ENCODE data around the gene PDCD2.
"Not testable (repeated sequence)": the region's sequence is repeated elsewhere in the genome, so short reads cannot be mapped to it uniquely, and the experiment has no call there.

The PDCD2 gene

DNA sequence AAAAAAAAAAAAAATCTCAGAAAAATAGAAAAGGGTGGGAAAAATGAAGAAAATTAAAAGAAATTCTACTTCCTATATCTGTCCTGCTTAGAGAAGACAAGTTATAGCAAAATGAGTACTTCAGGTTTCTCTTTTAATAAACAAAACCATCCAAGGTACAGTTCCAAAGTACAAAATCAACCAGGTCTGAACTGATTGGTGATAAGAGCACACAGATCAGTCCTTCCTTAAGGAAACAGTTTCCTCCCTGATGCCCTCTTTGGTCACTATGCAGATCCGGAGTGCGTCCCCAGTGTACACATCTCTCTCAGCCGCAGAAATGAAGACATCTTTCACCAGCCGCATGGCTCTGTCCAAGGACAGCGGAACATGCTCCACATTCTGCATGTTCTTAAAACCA, 49.4 kb downstream of the PDCD2 start:
- Histone ChIP-seq H3K36me3 (ENCODE audit: insufficient read depth, low read length) (peaks cover 65% of the 10 kb centered on the region), H3K4me1 (ENCODE audit: insufficient read depth, low read length) (no peaks in the 10 kb centered on the region), H3K9me3 (ENCODE audit: low read length) (no peaks in the 10 kb centered on the region), H3K4me3 (ENCODE audit: low read length) (no peak overlapping the region), H3K27me3 (ENCODE audit: insufficient read depth, low read length) (no peaks in the 10 kb centered on the region), H2AFZ (ENCODE audit: low read depth, low read length) (no peak overlapping the region)

DNA sequence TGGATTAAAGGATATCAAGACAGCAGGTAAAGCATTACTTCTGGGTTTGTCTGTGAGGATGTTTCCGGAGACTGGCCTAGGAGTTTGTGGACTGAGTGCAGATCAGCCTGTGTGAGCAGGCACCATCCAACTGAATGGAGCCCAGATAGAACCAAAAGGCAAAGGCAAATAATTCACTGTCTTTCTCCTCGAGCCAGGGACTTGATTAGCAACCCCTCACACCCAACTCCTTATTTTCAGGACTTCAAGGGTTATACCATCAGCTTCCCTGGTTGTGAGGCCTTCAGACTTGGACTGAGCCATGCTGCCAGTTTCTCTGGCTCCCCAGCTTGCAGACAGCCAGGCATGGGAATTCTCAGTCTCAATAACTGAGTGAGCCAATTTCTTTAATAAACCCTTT, 50.6 kb downstream of the PDCD2 start:
- H2AFZ ChIP-seq (ENCODE audit: low read depth, low read length): no peak overlapping the region
- no peaks in the 10 kb centered on the region for H3K4me1 ChIP-seq (ENCODE audit: insufficient read depth, low read length)
- H3K4me3 ChIP-seq (ENCODE audit: low read length): no peak overlapping the region
- peaks cover 54% of the 10 kb centered on the region for H3K36me3 ChIP-seq (ENCODE audit: insufficient read depth, low read length)
- H3K9me3 ChIP-seq (ENCODE audit: low read length): no peaks in the 10 kb centered on the region
- H3K27me3 ChIP-seq (ENCODE audit: insufficient read depth, low read length): no peaks in the 10 kb centered on the region

DNA sequence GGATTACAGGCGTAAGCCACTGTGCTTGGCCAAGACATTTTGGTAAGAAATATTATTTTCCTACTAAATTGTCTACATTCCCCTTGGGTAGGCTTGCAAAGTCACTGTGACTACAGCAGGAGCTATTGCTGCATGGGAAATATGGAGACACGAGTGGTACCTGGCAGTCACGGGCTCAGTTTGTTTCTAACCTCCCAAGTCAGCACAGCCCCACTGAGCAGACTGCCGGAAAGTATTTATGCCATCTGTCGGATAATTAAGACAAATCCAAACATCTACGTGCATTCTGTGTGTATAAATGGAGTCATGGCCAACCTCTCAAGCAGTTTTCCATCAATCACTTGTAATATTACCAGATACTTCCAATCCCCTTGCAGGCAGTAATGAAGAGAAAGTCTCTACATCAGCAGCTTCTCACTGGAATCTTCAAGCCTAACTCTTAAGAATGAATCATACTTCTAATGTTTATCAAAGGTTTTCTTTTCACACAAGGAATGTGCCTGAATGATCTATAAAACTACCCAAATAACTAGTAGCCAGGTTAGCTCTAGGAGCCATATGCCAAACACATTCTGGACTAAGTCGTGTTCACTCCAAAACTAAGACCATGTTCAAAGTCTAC, 51.5 kb downstream of the PDCD2 start:
- H3K4me3 ChIP-seq (ENCODE audit: low read length): no peak overlapping the region
- H3K4me1 ChIP-seq (ENCODE audit: insufficient read depth, low read length): no peaks in the 10 kb centered on the region
- H3K27me3 ChIP-seq (ENCODE audit: insufficient read depth, low read length): no peaks in the 10 kb centered on the region
- H3K36me3 ChIP-seq (ENCODE audit: insufficient read depth, low read length): peaks cover 46% of the 10 kb centered on the region
- H2AFZ ChIP-seq (ENCODE audit: low read depth, low read length): no peak overlapping the region
- no peaks in the 10 kb centered on the region for H3K9me3 ChIP-seq (ENCODE audit: low read length)

DNA sequence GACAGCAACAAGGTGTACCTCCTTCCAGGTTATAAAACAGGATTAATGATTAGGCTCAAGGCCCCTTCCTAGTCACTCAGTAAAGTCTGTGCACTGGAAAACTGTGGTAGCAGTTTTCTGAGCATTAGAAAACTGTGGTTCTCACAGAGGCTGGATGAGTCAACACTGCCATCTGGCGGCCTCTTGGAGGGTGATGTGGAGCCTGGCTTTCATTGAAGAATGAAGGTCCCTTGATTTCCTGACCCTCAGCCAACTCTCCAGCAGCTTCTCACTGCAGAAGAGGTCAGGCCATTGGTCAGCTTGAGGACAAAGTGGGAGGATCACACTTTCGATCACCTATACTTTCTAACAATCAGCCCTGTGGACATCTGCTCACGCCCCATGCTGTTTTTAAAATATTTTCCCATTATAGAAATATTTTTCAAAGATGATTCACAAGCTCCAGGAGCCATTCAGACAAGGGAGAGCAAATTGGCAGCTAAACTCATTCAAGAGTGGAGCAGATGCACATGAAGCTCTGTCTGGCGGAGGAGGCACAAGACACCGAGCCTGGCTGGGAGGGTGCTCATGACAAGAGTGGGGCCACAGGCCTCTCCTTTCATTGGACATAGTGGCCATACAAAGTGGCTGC, 54.5 kb downstream of the PDCD2 start:
- Histone ChIP-seq H3K36me3 (ENCODE audit: insufficient read depth, low read length) (peaks cover 17% of the 10 kb centered on the region), H3K4me3 (ENCODE audit: low read length) (no peak overlapping the region), H3K4me1 (ENCODE audit: insufficient read depth, low read length) (no peaks in the 10 kb centered on the region), H2AFZ (ENCODE audit: low read depth, low read length) (no peak overlapping the region), H3K27me3 (ENCODE audit: insufficient read depth, low read length) (no peaks in the 10 kb centered on the region), H3K9me3 (ENCODE audit: low read length) (no peaks in the 10 kb centered on the region)

DNA sequence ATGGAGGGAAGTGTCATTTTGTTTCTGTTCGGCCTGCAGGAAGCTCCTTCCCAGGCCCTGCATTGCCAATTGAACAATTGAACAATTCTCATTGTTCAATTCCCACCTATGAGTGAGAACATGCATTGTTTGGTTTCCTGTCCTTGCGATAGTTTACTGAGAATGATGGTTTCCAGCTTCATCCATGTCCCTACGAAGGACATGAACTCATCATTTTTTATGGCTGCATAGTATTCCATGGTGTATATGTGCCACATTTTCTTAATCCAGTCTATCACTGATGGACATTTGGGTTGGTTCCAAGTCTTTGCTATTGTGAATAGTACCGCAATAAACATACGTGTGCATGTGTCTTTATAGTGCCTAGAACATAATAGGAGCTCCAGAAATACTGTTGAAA, 56.4 kb downstream of the PDCD2 start:
- not testable (repeated sequence) for H2AFZ ChIP-seq (ENCODE audit: low read depth, low read length); H3K27me3 ChIP-seq (ENCODE audit: insufficient read depth, low read length); H3K36me3 ChIP-seq (ENCODE audit: insufficient read depth, low read length); H3K4me1 ChIP-seq (ENCODE audit: insufficient read depth, low read length); H3K9me3 ChIP-seq (ENCODE audit: low read length); H3K4me3 ChIP-seq (ENCODE audit: low read length)

DNA sequence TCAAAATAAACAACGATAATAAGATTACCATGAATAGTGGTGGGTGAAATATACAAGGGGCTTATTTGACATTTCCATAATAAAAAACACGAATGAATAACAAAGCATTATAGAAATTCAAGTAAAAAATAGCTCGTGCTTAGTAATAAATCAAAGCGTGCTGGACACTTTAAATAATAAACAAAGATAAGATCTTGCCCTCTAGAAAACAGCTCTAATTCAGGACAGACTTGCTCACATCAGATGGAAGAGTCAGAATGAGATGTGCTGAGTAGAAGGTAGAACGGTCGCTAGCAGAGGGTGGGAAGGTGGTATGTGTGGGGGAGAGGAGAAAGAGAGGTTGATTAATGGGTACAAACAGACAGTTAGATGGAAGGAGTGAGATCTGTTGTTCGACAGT, 58.6 kb downstream of the PDCD2 start:
- no peaks in the 10 kb centered on the region for H3K36me3 ChIP-seq (ENCODE audit: insufficient read depth, low read length)
- H3K4me3 ChIP-seq (ENCODE audit: low read length): no peak overlapping the region
- H3K4me1 ChIP-seq (ENCODE audit: insufficient read depth, low read length): no peaks in the 10 kb centered on the region
- H2AFZ ChIP-seq (ENCODE audit: low read depth, low read length): no peak overlapping the region
- H3K27me3 ChIP-seq (ENCODE audit: insufficient read depth, low read length): no peaks in the 10 kb centered on the region
- H3K9me3 ChIP-seq (ENCODE audit: low read length): no peaks in the 10 kb centered on the region
